ENCODE results near the gene CD300A. TPM values are rescaled to one million over a fixed set of nuclear protein-coding genes. Genes with fewer than 3 reads are reported as not detected.

The CD300A gene
- total RNA-seq, 2 donors from 2014 or later: not detected

GRCh38 chr17:74441537-74441936 lies 24.9 kb upstream of the CD300A start:
- H3K9me3 Mint-ChIP-seq: peaks cover 8% of the 10 kb centered on the region
- peaks cover 5% of the 10 kb centered on the region for H3K9me3 ChIP-seq (ENCODE audit: control insufficient read depth, low read length)
- H3K27ac Mint-ChIP-seq: no peak overlapping the region
- no peak overlapping the region for H3K27ac ChIP-seq (ENCODE audit: low read depth, low read length)
- no peak overlapping the region for H3K9ac ChIP-seq (ENCODE audit: extremely low read depth, low read length, poor library complexity, severe bottlenecking)
- DNase-seq: no peak
- H3K4me3 Mint-ChIP-seq: no peak overlapping the region
- no peaks in the 10 kb centered on the region for H3K4me1 ChIP-seq (ENCODE audit: control insufficient read depth, insufficient read depth, low read length)
- H3K4me1 Mint-ChIP-seq: peaks cover 5% of the 10 kb centered on the region
- H3K27me3 Mint-ChIP-seq (ENCODE audit: insufficient read depth): peaks cover 9% of the 10 kb centered on the region
- peaks cover 47% of the 10 kb centered on the region for H3K36me3 ChIP-seq (ENCODE audit: control insufficient read depth, insufficient read depth, low read length)
- TF ChIP-seq CTCF (conservative IDR thresholded peaks at IDR 0.05): no peak
- H3K36me3 Mint-ChIP-seq (ENCODE audit: low read depth): peaks cover 48% of the 10 kb centered on the region
- 84 to 97% methylated on average over 2 to 5 of the region's 7 CpGs for WGBS, 2 experiments (ENCODE audit: insufficient coverage in 1 of 2, insufficient read length in 1 of 2)
- no peaks in the 10 kb centered on the region for H3K27me3 ChIP-seq (ENCODE audit: control insufficient read depth, insufficient read depth, low read length, poor library complexity, severe bottlenecking)
- no peak overlapping the region for H3K4me3 ChIP-seq (ENCODE audit: low read length)

GRCh38 chr17:74442291-74442669 lies 24.2 kb upstream of the CD300A start:
- H3K4me3 Mint-ChIP-seq: no peak overlapping the region

GRCh38 chr17:74442670-74443515 lies 23.5 kb upstream of the CD300A start:
- DNase-seq: peak; percentile 85
- peaks cover 5% of the 10 kb centered on the region for H3K4me1 Mint-ChIP-seq
- H3K36me3 Mint-ChIP-seq (ENCODE audit: low read depth): peaks cover 46% of the 10 kb centered on the region
- H3K9me3 ChIP-seq (ENCODE audit: control insufficient read depth, low read length): no peaks in the 10 kb centered on the region
- H3K9ac ChIP-seq (ENCODE audit: extremely low read depth, low read length, poor library complexity, severe bottlenecking): no peak overlapping the region
- H3K27me3 Mint-ChIP-seq (ENCODE audit: insufficient read depth): peaks cover 1% of the 10 kb centered on the region
- no peak for TF ChIP-seq CTCF (conservative IDR thresholded peaks at IDR 0.05)
- H3K9me3 Mint-ChIP-seq: peaks cover 2% of the 10 kb centered on the region
- WGBS, 2 experiments (ENCODE audit: insufficient coverage in 1 of 2, insufficient read length in 1 of 2): 79 to 80% methylated on average over 15 to 28 of the region's 28 CpGs
- no peak overlapping the region for H3K27ac Mint-ChIP-seq
- no peak overlapping the region for H3K4me3 Mint-ChIP-seq
- H3K27ac ChIP-seq (ENCODE audit: low read depth, low read length): no peak overlapping the region
- no peak overlapping the region for H3K4me3 ChIP-seq (ENCODE audit: low read length)
- H3K4me1 ChIP-seq (ENCODE audit: control insufficient read depth, insufficient read depth, low read length): no peaks in the 10 kb centered on the region
- peaks cover 53% of the 10 kb centered on the region for H3K36me3 ChIP-seq (ENCODE audit: control insufficient read depth, insufficient read depth, low read length)
- H3K27me3 ChIP-seq (ENCODE audit: control insufficient read depth, insufficient read depth, low read length, poor library complexity, severe bottlenecking): no peaks in the 10 kb centered on the region

More at GRCh38 chr17:74442291-74442669, 24.2 kb upstream of the CD300A start:
- WGBS, 2 experiments (ENCODE audit: insufficient coverage in 1 of 2, insufficient read length in 1 of 2): 83 to 91% methylated on average over 6 of the region's 6 CpGs
- no peak overlapping the region for H3K27ac Mint-ChIP-seq
- peaks cover 5% of the 10 kb centered on the region for H3K4me1 Mint-ChIP-seq
- Histone ChIP-seq H3K36me3 (ENCODE audit: control insufficient read depth, insufficient read depth, low read length) (peaks cover 47% of the 10 kb centered on the region), H3K27me3 (ENCODE audit: control insufficient read depth, insufficient read depth, low read length, poor library complexity, severe bottlenecking) (no peaks in the 10 kb centered on the region), H3K9me3 (ENCODE audit: control insufficient read depth, low read length) (peaks cover 5% of the 10 kb centered on the region), H3K4me3 (ENCODE audit: low read length) (no peak overlapping the region), H3K9ac (ENCODE audit: extremely low read depth, low read length, poor library complexity, severe bottlenecking) (no peak overlapping the region), H3K4me1 (ENCODE audit: control insufficient read depth, insufficient read depth, low read length) (no peaks in the 10 kb centered on the region), H3K27ac (ENCODE audit: low read depth, low read length) (no peak overlapping the region)
- DNase-seq: no peak
- peaks cover 8% of the 10 kb centered on the region for H3K9me3 Mint-ChIP-seq
- H3K27me3 Mint-ChIP-seq (ENCODE audit: insufficient read depth): peaks cover 6% of the 10 kb centered on the region
- TF ChIP-seq CTCF (conservative IDR thresholded peaks at IDR 0.05): no peak
- peaks cover 45% of the 10 kb centered on the region for H3K36me3 Mint-ChIP-seq (ENCODE audit: low read depth)

Data from endodermal cell (in vitro differentiated cells).